Measurements from ENCODE around the gene ERCC4. TPM values are rescaled to one million over a fixed set of nuclear protein-coding genes. Genes with fewer than 3 reads are reported as not detected.

ERCC4 gene
- total RNA-seq, 2 donors from 2014 or later: 12.9 to 18.2 TPM

DNA sequence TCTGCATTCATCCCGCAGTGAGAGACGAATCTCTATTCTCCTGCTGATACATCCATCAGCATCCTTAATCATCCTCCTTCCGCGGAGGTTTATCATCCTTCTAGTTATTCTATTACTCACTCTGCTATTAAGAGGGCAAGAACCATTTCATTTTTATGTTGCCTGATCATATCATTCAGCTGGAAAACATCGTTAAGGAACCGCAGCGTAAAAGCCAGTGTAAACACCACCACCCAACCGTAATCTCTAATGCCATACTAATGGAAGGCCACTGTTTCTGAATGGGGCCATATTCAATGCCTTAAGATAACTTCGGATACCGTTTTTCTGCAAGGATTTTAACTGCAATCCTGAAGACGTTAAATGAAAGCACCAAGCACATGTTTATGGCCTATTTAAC lies 36.7 kb upstream of the ERCC4 start:
- H3K27ac Mint-ChIP-seq: no peak overlapping the region
- Histone ChIP-seq H3K4me1 (ENCODE audit: control insufficient read depth, insufficient read depth, low read length) (no peaks in the 10 kb centered on the region), H3K9ac (ENCODE audit: extremely low read depth, low read length, poor library complexity, severe bottlenecking) (no peak overlapping the region), H3K27ac (ENCODE audit: low read depth, low read length) (no peak overlapping the region), H3K4me3 (ENCODE audit: low read length) (no peak overlapping the region), H3K9me3 (ENCODE audit: control insufficient read depth, low read length) (peaks cover 28% of the 10 kb centered on the region), H3K36me3 (ENCODE audit: control insufficient read depth, insufficient read depth, low read length) (no peaks in the 10 kb centered on the region), H3K27me3 (ENCODE audit: control insufficient read depth, insufficient read depth, low read length, poor library complexity, severe bottlenecking) (peaks cover 43% of the 10 kb centered on the region)
- WGBS, 2 experiments (ENCODE audit: insufficient coverage in 1 of 2, insufficient read length in 1 of 2): 94 to 98% methylated on average over 6 to 10 of the region's 11 CpGs
- peaks cover 46% of the 10 kb centered on the region for H3K27me3 Mint-ChIP-seq (ENCODE audit: insufficient read depth)
- peaks cover 22% of the 10 kb centered on the region for H3K9me3 Mint-ChIP-seq
- no peak overlapping the region for H3K4me3 Mint-ChIP-seq
- TF ChIP-seq, protein P1, sequence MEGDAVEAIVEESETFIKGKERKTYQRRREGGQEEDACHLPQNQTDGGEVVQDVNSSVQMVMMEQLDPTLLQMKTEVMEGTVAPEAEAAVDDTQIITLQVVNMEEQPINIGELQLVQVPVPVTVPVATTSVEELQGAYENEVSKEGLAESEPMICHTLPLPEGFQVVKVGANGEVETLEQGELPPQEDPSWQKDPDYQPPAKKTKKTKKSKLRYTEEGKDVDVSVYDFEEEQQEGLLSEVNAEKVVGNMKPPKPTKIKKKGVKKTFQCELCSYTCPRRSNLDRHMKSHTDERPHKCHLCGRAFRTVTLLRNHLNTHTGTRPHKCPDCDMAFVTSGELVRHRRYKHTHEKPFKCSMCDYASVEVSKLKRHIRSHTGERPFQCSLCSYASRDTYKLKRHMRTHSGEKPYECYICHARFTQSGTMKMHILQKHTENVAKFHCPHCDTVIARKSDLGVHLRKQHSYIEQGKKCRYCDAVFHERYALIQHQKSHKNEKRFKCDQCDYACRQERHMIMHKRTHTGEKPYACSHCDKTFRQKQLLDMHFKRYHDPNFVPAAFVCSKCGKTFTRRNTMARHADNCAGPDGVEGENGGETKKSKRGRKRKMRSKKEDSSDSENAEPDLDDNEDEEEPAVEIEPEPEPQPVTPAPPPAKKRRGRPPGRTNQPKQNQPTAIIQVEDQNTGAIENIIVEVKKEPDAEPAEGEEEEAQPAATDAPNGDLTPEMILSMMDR (conservative IDR thresholded peaks at IDR 0.05): no peak
- no peaks in the 10 kb centered on the region for H3K36me3 Mint-ChIP-seq (ENCODE audit: low read depth)
- DNase-seq: no peak
- H3K4me1 Mint-ChIP-seq: no peaks in the 10 kb centered on the region

DNA sequence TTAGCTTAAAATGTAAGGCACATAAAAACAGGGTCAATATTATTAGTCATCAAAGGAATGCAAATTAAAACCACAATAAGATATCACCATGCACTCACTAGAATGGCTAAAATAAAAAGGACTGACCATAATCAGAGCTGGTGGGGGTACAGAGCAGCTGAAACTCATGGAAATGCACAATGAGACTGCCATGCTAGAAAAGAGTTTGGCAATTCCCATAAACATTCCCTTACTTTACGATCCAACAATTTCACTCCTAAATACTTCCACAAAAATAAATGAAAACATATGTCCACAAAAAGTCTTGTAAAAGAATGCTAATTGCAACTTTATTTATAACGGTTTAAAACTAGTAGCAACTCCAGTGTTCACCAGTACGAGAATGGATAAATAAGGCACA lies 36.1 kb upstream of the ERCC4 start:
- Mint-ChIP-seq H3K27me3 (ENCODE audit: insufficient read depth) (peaks cover 51% of the 10 kb centered on the region), H3K4me1 (no peaks in the 10 kb centered on the region), H3K4me3 (no peak overlapping the region), H3K36me3 (ENCODE audit: low read depth) (no peaks in the 10 kb centered on the region), H3K27ac (no peak overlapping the region), H3K9me3 (peaks cover 27% of the 10 kb centered on the region)
- H3K9ac ChIP-seq (ENCODE audit: extremely low read depth, low read length, poor library complexity, severe bottlenecking): no peak overlapping the region
- no peak for DNase-seq
- H3K9me3 ChIP-seq (ENCODE audit: control insufficient read depth, low read length): peaks cover 32% of the 10 kb centered on the region
- TF ChIP-seq, protein P1 (conservative IDR thresholded peaks at IDR 0.05): no peak
- H3K27me3 ChIP-seq (ENCODE audit: control insufficient read depth, insufficient read depth, low read length, poor library complexity, severe bottlenecking): peaks cover 41% of the 10 kb centered on the region
- no peaks in the 10 kb centered on the region for H3K36me3 ChIP-seq (ENCODE audit: control insufficient read depth, insufficient read depth, low read length)
- WGBS, 2 experiments (ENCODE audit: insufficient coverage in 1 of 2, insufficient read length in 1 of 2): 61% methylated on average over 3 of the region's 3 CpGs; no CpG with 5 or more reads in 1 of the 2 experiments
- no peaks in the 10 kb centered on the region for H3K4me1 ChIP-seq (ENCODE audit: control insufficient read depth, insufficient read depth, low read length)
- no peak overlapping the region for H3K4me3 ChIP-seq (ENCODE audit: low read length)
- H3K27ac ChIP-seq (ENCODE audit: low read depth, low read length): no peak overlapping the region

DNA sequence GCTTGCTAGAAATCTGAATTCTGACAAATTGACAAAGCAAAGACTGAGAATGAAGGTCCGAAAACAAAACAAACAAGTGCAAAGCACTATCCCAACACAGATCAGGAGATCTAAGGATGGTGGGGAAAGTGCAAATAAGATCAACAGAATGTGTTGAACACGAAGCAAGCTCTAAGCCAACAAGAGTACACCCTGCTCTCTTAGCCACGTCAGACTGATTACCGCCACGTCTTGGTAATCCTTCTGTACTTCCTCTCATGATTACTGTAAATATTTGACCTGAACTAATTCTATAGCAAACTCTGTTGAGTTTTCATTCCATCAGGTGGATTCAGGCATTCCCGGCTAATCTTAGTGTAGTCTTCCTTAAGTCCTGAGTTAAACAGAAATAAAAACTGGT lies 34.3 kb upstream of the ERCC4 start:
- no peak overlapping the region for H3K27ac Mint-ChIP-seq
- no peaks in the 10 kb centered on the region for H3K4me1 Mint-ChIP-seq
- H3K4me3 Mint-ChIP-seq: no peak overlapping the region
- peaks cover 65% of the 10 kb centered on the region for H3K27me3 Mint-ChIP-seq (ENCODE audit: insufficient read depth)
- no peak for DNase-seq
- no peaks in the 10 kb centered on the region for H3K36me3 ChIP-seq (ENCODE audit: control insufficient read depth, insufficient read depth, low read length)
- no peak overlapping the region for H3K4me3 ChIP-seq (ENCODE audit: low read length)
- H3K27ac ChIP-seq (ENCODE audit: low read depth, low read length): no peak overlapping the region
- peaks cover 32% of the 10 kb centered on the region for H3K9me3 ChIP-seq (ENCODE audit: control insufficient read depth, low read length)
- no peak overlapping the region for H3K9ac ChIP-seq (ENCODE audit: extremely low read depth, low read length, poor library complexity, severe bottlenecking)
- no peaks in the 10 kb centered on the region for H3K4me1 ChIP-seq (ENCODE audit: control insufficient read depth, insufficient read depth, low read length)
- peaks cover 41% of the 10 kb centered on the region for H3K27me3 ChIP-seq (ENCODE audit: control insufficient read depth, insufficient read depth, low read length, poor library complexity, severe bottlenecking)
- TF ChIP-seq, protein P1 (conservative IDR thresholded peaks at IDR 0.05): no peak
- H3K36me3 Mint-ChIP-seq (ENCODE audit: low read depth): no peaks in the 10 kb centered on the region
- 54 to 60% methylated on average over 6 of the region's 6 CpGs for WGBS, 2 experiments (ENCODE audit: insufficient coverage in 1 of 2, insufficient read length in 1 of 2)
- peaks cover 44% of the 10 kb centered on the region for H3K9me3 Mint-ChIP-seq
